Fibroblast of the aortic adventitia (primary cell): ENCODE data around the gene ATP2B2. TPM values are rescaled to one million over a fixed set of nuclear protein-coding genes. Genes with fewer than 3 reads are reported as not detected.

Experiments used
- DNase-seq: peaks from one replicate; pipeline ENCODE4 v3.0.0-alpha.2; 2010; ENCODE audit warnings: low read depth
- H3K4me3 ChIP-seq: 2 replicates; pipeline ENCODE4 v1.5.1; 2011; ENCODE audit warnings: low read depth, mild to moderate bottlenecking, control low read depth, low read length, moderate library complexity
- CTCF ChIP-seq: IDR thresholded peaks from 2 replicates; pipeline ENCODE4 v1.5.1; 2011; ENCODE audit warnings: mild to moderate bottlenecking, low read length, control low read depth, inconsistent platforms; ENCODE audit not compliant: insufficient read depth
- total RNA-seq: library from RNA; depleted of rRNA; stranded (reverse); fragments of >200 nt; gene quantifications from 2 replicates; pipeline ENCODE4 v1.2.3, GENCODE V29; 2012; ENCODE audit warnings: low replicate concordance

ATP2B2 gene
- total RNA-seq, 1 donor, result not detected

- no peak for DNase-seq
- no peak for TF ChIP-seq CTCF
- no peak overlapping the region for H3K4me3 ChIP-seq
Measured at GRCh38 chr3:10423171-10423882, 82.1 kb downstream of the ATP2B2 start.

- H3K4me3 ChIP-seq, result no peak overlapping the region
Measured at GRCh38 chr3:10421996-10422395, 83.4 kb downstream of the ATP2B2 start.

GRCh38 chr3:10420745-10421475 is 84.5 kb downstream of the ATP2B2 start:
- no peak for DNase-seq
- H3K4me3 ChIP-seq, result no peak overlapping the region
- no peak for TF ChIP-seq CTCF

More at GRCh38 chr3:10421996-10422395, 83.4 kb downstream of the ATP2B2 start:
- no peak for TF ChIP-seq CTCF
- DNase-seq, result no peak

- no peak overlapping the region for H3K4me3 ChIP-seq
- no peak for DNase-seq
- no peak for TF ChIP-seq CTCF
Measured at GRCh38 chr3:10419637-10420232, 85.7 kb downstream of the ATP2B2 start.

GRCh38 chr3:10417847-10418246 is 87.5 kb downstream of the ATP2B2 start:
- DNase-seq, result peak; percentile 10
- peak; percentile 8 for TF ChIP-seq CTCF
- no peak overlapping the region for H3K4me3 ChIP-seq

- TF ChIP-seq CTCF, result no peak
- H3K4me3 ChIP-seq, result no peak overlapping the region
- DNase-seq, result no peak
Measured at GRCh38 chr3:10416730-10417300, 88.6 kb downstream of the ATP2B2 start.
